Activated B cell treated with CpG ODN at 0.5 μM for 24 hours (primary cell): Measurements from ENCODE around the gene BEAN1. TPM values are rescaled to one million over a fixed set of nuclear protein-coding genes. Genes with fewer than 3 reads are reported as not detected.

Experiments used
- ATAC-seq: fragments of 200-7000 bp; cut with Tn5 transposase; one replicate; pipeline ENCODE4 v1.10.0; 2021; ENCODE audit warnings: low read depth, mild to moderate bottlenecking, moderate library complexity
- CTCF ChIA-PET: fragments of 350-600 bp; sonication (Branson Sonifier 250); formaldehyde crosslinking; loops from one replicate; lab custom pipeline; 2021; ENCODE audit warnings: antibody characterized with exemption; lab: Charles Lee
- POLR2A ChIA-PET: fragments of 350-600 bp; sonication (Branson Sonifier 250); formaldehyde crosslinking; loops from one replicate; lab custom pipeline; 2021; ENCODE audit warnings: antibody characterized with exemption; lab: Charles Lee
- DNase-seq: peaks from one replicate; pipeline ENCODE4 v3.0.0; 2022
- H3K27ac Mint-ChIP-seq: one replicate; pipeline ENCODE4 v1.8.0; 2020; ENCODE audit warnings: mixed read lengths
- H3K27me3 Mint-ChIP-seq: one replicate; pipeline ENCODE4 v1.8.0; 2021; ENCODE audit warnings: mixed read lengths
- H3K36me3 Mint-ChIP-seq: one replicate; pipeline ENCODE4 v1.8.0; 2021; ENCODE audit warnings: low read depth, mixed read lengths
- H3K4me1 Mint-ChIP-seq: one replicate; pipeline ENCODE4 v1.8.0; 2021; ENCODE audit warnings: mixed read lengths
- H3K4me3 Mint-ChIP-seq: one replicate; pipeline ENCODE4 v1.8.0; 2020; ENCODE audit warnings: mild to moderate bottlenecking, mixed read lengths
- H3K9me3 Mint-ChIP-seq: one replicate; pipeline ENCODE4 v1.8.0; 2020; ENCODE audit warnings: mixed read lengths
- CTCF ChIP-seq: fragments of 200-600 bp; IDR thresholded peaks from one replicate; pipeline ENCODE4 v1.8.0; 2022; ENCODE audit warnings: antibody characterized with exemption, mild to moderate bottlenecking
- intact Hi-C: fragments of 100-400 bp; cut with micrococcal nuclease; formaldehyde crosslinking; loops from one replicate; pipeline ENCODE4 v1.15.1; 2024
- total RNA-seq: library from RNA; stranded (reverse); gene quantifications from 2 replicates; pipeline ENCODE4 v1.2.3, GENCODE V29; 2022

Gene BEAN1
- total RNA-seq, 1 donor from 2014 or later, result not detected

- Mint-ChIP-seq H3K27ac (no peak overlapping the region), H3K4me1 (peaks cover 8% of the 10 kb centered on the region), H3K9me3 (peaks cover 4% of the 10 kb centered on the region), H3K4me3 (no peak overlapping the region), H3K36me3 (no peaks in the 10 kb centered on the region), H3K27me3 (peaks cover 42% of the 10 kb centered on the region)
- intact Hi-C loops, result no loop called here
- POLR2A ChIA-PET, result no interaction called here
- CTCF ChIA-PET, result no interaction called here
- no peak for TF ChIP-seq CTCF
- DNase-seq (no peak), ATAC-seq (no peak)
Observed at GRCh38 chr16:66402166-66402565, 24.9 kb upstream of the BEAN1 start.

- CTCF ChIA-PET, result no interaction called here
- Mint-ChIP-seq H3K4me1 (peaks cover 8% of the 10 kb centered on the region), H3K9me3 (peaks cover 4% of the 10 kb centered on the region), H3K4me3 (no peak overlapping the region), H3K27me3 (peaks cover 41% of the 10 kb centered on the region), H3K36me3 (no peaks in the 10 kb centered on the region), H3K27ac (no peak overlapping the region)
- intact Hi-C loops, result no loop called here
- POLR2A ChIA-PET, result no interaction called here
- no peak for TF ChIP-seq CTCF
- ATAC-seq, result no peak
- DNase-seq, result no peak
Observed at GRCh38 chr16:66402591-66403230, 24.4 kb upstream of the BEAN1 start.

DNA sequence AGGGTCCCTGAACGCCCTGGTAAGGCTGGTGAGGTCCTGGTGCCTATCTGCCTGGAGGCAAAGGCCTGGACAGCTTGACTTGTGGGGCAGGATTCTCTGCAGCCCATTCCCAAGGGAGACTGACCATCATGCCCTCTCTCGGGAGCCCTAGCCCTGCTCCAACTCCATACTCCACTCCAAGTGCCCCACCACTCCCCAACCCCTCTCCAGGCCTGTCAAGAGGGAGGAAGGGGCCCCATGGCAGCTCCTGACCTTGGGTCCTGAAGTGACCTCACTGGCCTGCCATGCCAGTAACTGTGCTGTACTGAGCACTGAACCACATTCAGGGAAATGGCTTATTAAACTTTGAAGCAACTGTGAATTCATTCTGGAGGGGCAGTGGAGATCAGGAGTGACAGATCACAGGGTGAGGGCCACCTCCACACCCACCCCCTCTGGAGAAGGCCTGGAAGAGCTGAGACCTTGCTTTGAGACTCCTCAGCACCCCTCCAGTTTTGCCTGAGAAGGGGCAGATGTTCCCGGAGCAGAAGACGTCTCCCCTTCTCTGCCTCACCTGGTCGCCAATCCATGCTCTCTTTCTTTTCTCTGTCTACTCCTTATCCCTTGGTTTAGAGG, 23.5 kb upstream of the BEAN1 start:
- ChIA-PET POLR2A (no interaction called here), CTCF (interaction anchor here (2.0 kb wide), 1 partner anchor 79 kb away, joined by 9 read pairs; no protein-coding TSS in a partner anchor)
- Mint-ChIP-seq H3K27ac (no peak overlapping the region), H3K36me3 (no peaks in the 10 kb centered on the region), H3K4me1 (peaks cover 16% of the 10 kb centered on the region), H3K27me3 (peaks cover 35% of the 10 kb centered on the region), H3K9me3 (peaks cover 4% of the 10 kb centered on the region), H3K4me3 (no peak overlapping the region)
- no peak for DNase-seq
- intact Hi-C loops, result no loop called here
- TF ChIP-seq CTCF, result no peak
- ATAC-seq, result no peak

GRCh38 chr16:66405057-66405783, 21.9 kb upstream of the BEAN1 start:
- Mint-ChIP-seq H3K27ac (no peak overlapping the region), H3K36me3 (no peaks in the 10 kb centered on the region), H3K4me1 (peaks cover 16% of the 10 kb centered on the region), H3K27me3 (peaks cover 37% of the 10 kb centered on the region), H3K9me3 (peaks cover 4% of the 10 kb centered on the region), H3K4me3 (no peak overlapping the region)
- ATAC-seq (no peak), DNase-seq (no peak)
- TF ChIP-seq CTCF, result no peak
- ChIA-PET CTCF (interaction anchor here (0.8 to 3.6 kb wide), 14 partner anchors 71 to 468 kb away, joined by 3 to 51 read pairs (median 4); no protein-coding TSS in a partner anchor), POLR2A (interaction anchor here (0.7 kb wide), 1 partner anchor 444 kb away, joined by 3 read pairs; no protein-coding TSS in a partner anchor)
- intact Hi-C loops, result loop anchor here (5.0 kb wide), 1 partner anchor 247 kb away; no protein-coding TSS in a partner anchor
